Measurements from ENCODE around the gene YES1.

The YES1 gene

GRCh38 chr18:686339-687111 lies 125.5 kb downstream of the YES1 start:
- H3K4me1 ChIP-seq (ENCODE audit: insufficient read depth, low read length): peaks cover 23% of the 10 kb centered on the region
- no peaks in the 10 kb centered on the region for H3K79me2 ChIP-seq (ENCODE audit: insufficient read depth, low read length)
- H3K27ac ChIP-seq (ENCODE audit: low read length): 0 out of 2 replicates have a peak overlapping the region, but pooled peaks have one; percentile 14
- no peak overlapping the region for H2AFZ ChIP-seq (ENCODE audit: low read depth, low read length)
- no peak overlapping the region for H3K9ac ChIP-seq (ENCODE audit: low read depth, low read length)
- TF ChIP-seq CTCF (IDR thresholded peaks at IDR 0.05; ENCODE audit: borderline replicate concordance, extremely low read depth, low read length, poor library complexity, severe bottlenecking): peak; percentile 34
- TF ChIP-seq EZH2 (IDR thresholded peaks at IDR 0.05; ENCODE audit: borderline replicate concordance, low read depth, low read length, severe bottlenecking): no peak
- H3K36me3 ChIP-seq (ENCODE audit: insufficient read depth, low read length): no peaks in the 10 kb centered on the region
- H3K4me3 ChIP-seq (ENCODE audit: low read depth in 1 of 2, low read length in 2 of 2): no peak overlapping the region
- no peak overlapping the region for H3K4me2 ChIP-seq (ENCODE audit: insufficient read depth, low read length)
- H4K20me1 ChIP-seq (ENCODE audit: insufficient read depth, low read length): no peaks in the 10 kb centered on the region
- DNase-seq (peak; percentile 48), ATAC-seq (ENCODE audit: insufficient read depth, low read depth) (peak; percentile 10; the same call in 2 of the 3 replicates)
- H3K9me3 ChIP-seq (ENCODE audit: insufficient read depth, low read length, severe bottlenecking): no peaks in the 10 kb centered on the region
- no peaks in the 10 kb centered on the region for H3K27me3 ChIP-seq (ENCODE audit: insufficient read depth, low read length, poor library complexity)

- Histone ChIP-seq H2AFZ (ENCODE audit: low read depth, low read length) (no peak overlapping the region), H3K4me3 (ENCODE audit: low read depth in 1 of 2, low read length in 2 of 2) (no peak overlapping the region), H3K4me1 (ENCODE audit: insufficient read depth, low read length) (peaks cover 34% of the 10 kb centered on the region), H3K36me3 (ENCODE audit: insufficient read depth, low read length) (no peaks in the 10 kb centered on the region), H3K9me3 (ENCODE audit: insufficient read depth, low read length, severe bottlenecking) (no peaks in the 10 kb centered on the region), H3K27ac (ENCODE audit: low read length) (no peak overlapping the region), H3K27me3 (ENCODE audit: insufficient read depth, low read length, poor library complexity) (no peaks in the 10 kb centered on the region), H3K9ac (ENCODE audit: low read depth, low read length) (no peak overlapping the region), H3K79me2 (ENCODE audit: insufficient read depth, low read length) (no peaks in the 10 kb centered on the region), H4K20me1 (ENCODE audit: insufficient read depth, low read length) (no peaks in the 10 kb centered on the region), H3K4me2 (ENCODE audit: insufficient read depth, low read length) (no peak overlapping the region)
- TF ChIP-seq EZH2 (IDR thresholded peaks at IDR 0.05; ENCODE audit: borderline replicate concordance, low read depth, low read length, severe bottlenecking) (no peak), CTCF (IDR thresholded peaks at IDR 0.05; ENCODE audit: borderline replicate concordance, extremely low read depth, low read length, poor library complexity, severe bottlenecking) (no peak)
- DNase-seq (no peak), ATAC-seq (ENCODE audit: insufficient read depth, low read depth) (no peak)
These were observed 126.6 kb downstream of the YES1 start for GRCh38 chr18:685438-685837.

GRCh38 chr18:683531-683930 lies 128.5 kb downstream of the YES1 start:
- H3K4me1 ChIP-seq (ENCODE audit: insufficient read depth, low read length): peaks cover 44% of the 10 kb centered on the region
- H3K27me3 ChIP-seq (ENCODE audit: insufficient read depth, low read length, poor library complexity): no peaks in the 10 kb centered on the region
- no peaks in the 10 kb centered on the region for H3K9me3 ChIP-seq (ENCODE audit: insufficient read depth, low read length, severe bottlenecking)
- H3K9ac ChIP-seq (ENCODE audit: low read depth, low read length): peak overlapping the region; percentile 48
- peak overlapping the region; percentile 90 for H3K27ac ChIP-seq (ENCODE audit: low read length)
- TF ChIP-seq CTCF (IDR thresholded peaks at IDR 0.05; ENCODE audit: borderline replicate concordance, extremely low read depth, low read length, poor library complexity, severe bottlenecking): no peak
- TF ChIP-seq EZH2 (IDR thresholded peaks at IDR 0.05; ENCODE audit: borderline replicate concordance, low read depth, low read length, severe bottlenecking): no peak
- ATAC-seq (ENCODE audit: insufficient read depth, low read depth) (no peak), DNase-seq (no peak)
- H2AFZ ChIP-seq (ENCODE audit: low read depth, low read length): no peak overlapping the region; the same call in 1 of the 2 replicates
- no peak overlapping the region for H3K4me3 ChIP-seq (ENCODE audit: low read depth in 1 of 2, low read length in 2 of 2)
- H4K20me1 ChIP-seq (ENCODE audit: insufficient read depth, low read length): no peaks in the 10 kb centered on the region
- no peaks in the 10 kb centered on the region for H3K79me2 ChIP-seq (ENCODE audit: insufficient read depth, low read length)
- no peak overlapping the region for H3K4me2 ChIP-seq (ENCODE audit: insufficient read depth, low read length)
- H3K36me3 ChIP-seq (ENCODE audit: insufficient read depth, low read length): peaks cover 8% of the 10 kb centered on the region; the same call in 1 of the 2 replicates

All from DND-41 (cell line).